Rectal smooth muscle tissue (tissue), 1 donor: ENCODE data around the gene APOBEC3H.

Experiments
- H3K27ac ChIP-seq: one replicate; pipeline ENCODE4 v1.7.0; 2013; ENCODE audit warnings: low read depth, low read length, inconsistent platforms
- H3K27me3 ChIP-seq: one replicate; pipeline ENCODE4 v1.7.0; 2013; ENCODE audit warnings: low read length; ENCODE audit not compliant: control insufficient read depth, insufficient read depth
- H3K36me3 ChIP-seq: one replicate; pipeline ENCODE4 v1.7.0; 2013; ENCODE audit warnings: low read length; ENCODE audit not compliant: control insufficient read depth, insufficient read depth
- H3K4me1 ChIP-seq: one replicate; pipeline ENCODE4 v1.7.0; 2013; ENCODE audit warnings: low read length; ENCODE audit not compliant: control insufficient read depth, insufficient read depth
- H3K4me3 ChIP-seq: one replicate; pipeline ENCODE4 v1.7.0; 2013; ENCODE audit warnings: low read length
- H3K9ac ChIP-seq: one replicate; pipeline ENCODE4 v1.7.0; 2013; ENCODE audit warnings: low read length

APOBEC3H gene

DNA sequence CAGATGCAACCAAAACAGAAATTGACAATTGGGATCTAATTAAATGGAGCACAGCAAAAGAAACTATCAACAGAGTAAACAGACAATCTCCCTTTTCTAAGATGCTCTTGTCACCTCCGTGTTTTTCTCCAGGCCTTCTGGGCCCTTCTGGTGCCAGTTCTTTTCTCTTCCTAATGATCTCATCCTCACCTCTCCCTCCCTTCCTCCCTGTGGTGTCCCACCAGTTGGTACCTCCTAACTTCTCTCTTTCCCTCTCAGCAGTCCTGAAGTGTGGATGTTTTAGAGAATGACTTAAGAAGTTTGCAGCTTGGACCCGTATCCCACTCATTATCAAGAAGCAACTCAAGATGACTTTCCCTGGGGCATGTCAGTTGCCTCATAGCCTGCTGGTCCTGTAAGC, 6.4 kb downstream of the APOBEC3H start:
- no peak overlapping the region for H3K27ac ChIP-seq
- H3K36me3 ChIP-seq, result no peaks in the 10 kb centered on the region
- H3K27me3 ChIP-seq, result no peaks in the 10 kb centered on the region
- no peak overlapping the region for H3K4me3 ChIP-seq
- no peak overlapping the region for H3K9ac ChIP-seq
- H3K4me1 ChIP-seq, result no peaks in the 10 kb centered on the region

DNA sequence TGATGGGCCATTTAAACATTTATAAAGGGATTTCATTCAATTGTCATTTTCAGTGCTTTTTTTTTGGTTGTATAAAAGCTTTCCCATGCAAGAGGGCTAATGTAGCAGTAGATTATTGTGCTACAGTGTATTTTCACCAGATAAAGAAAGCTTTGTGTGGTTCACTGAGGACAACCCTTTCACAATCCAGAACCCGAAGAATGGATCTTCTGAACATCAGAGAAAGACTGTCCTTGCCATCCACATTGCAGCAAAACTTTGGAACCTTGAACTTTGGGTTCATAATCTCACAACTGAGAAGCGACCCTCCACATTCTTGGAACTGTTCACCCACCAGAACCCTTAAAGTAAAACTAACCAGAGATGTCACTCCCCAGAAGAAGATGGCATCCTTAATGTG, 9.3 kb downstream of the APOBEC3H start:
- no peaks in the 10 kb centered on the region for H3K4me1 ChIP-seq
- H3K9ac ChIP-seq, result no peak overlapping the region
- H3K36me3 ChIP-seq, result no peaks in the 10 kb centered on the region

DNA sequence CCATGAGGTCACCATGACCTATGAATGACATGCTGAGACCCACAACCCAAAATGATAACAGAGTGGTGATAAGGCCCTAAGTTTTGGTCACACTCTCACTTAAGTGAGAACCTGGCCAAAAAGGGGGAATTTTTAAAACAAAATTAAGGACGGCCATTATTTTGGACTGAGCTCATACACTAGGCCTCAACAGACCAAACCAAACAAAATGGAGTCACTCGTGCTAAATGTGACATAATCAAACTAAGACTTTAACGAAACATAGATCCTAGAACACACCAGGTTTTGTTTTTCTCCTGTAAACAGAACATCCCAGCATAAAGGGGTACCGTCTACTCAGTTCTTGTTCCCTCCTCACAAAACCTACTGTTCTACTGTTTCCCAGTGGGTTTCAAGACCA, 11.4 kb downstream of the APOBEC3H start:
- no peak overlapping the region for H3K9ac ChIP-seq
- no peaks in the 10 kb centered on the region for H3K36me3 ChIP-seq
- no peak overlapping the region for H3K27ac ChIP-seq
- H3K27me3 ChIP-seq, result no peaks in the 10 kb centered on the region
- H3K4me3 ChIP-seq, result no peak overlapping the region
- no peaks in the 10 kb centered on the region for H3K4me1 ChIP-seq

More for the DNA sequence above, 9.3 kb downstream of the APOBEC3H start:
- Histone ChIP-seq H3K27ac (no peak overlapping the region), H3K4me3 (no peak overlapping the region), H3K27me3 (no peaks in the 10 kb centered on the region)

DNA sequence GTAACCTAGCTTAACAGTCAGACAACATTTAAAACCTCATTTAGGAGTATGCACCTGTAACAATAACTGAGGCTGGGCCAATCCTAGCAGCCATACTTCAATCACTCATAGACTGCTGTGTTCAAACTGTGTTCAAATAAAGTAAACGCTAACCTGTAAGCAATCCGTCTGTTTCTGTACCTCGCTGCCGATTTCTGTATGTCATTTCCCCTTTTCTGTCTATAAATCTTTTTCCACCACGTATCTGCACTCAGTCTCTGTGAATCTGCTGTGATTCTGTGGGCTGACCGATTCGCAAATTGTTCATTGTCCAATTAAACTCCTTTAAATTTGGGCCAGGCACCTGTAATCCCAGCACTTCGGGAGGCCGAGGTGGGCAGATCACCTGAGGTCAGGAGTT, 12.3 kb downstream of the APOBEC3H start:
- Histone ChIP-seq H3K27me3 (no peaks in the 10 kb centered on the region), H3K4me3 (no peak overlapping the region), H3K9ac (no peak overlapping the region), H3K4me1 (no peaks in the 10 kb centered on the region), H3K36me3 (no peaks in the 10 kb centered on the region), H3K27ac (no peak overlapping the region)

DNA sequence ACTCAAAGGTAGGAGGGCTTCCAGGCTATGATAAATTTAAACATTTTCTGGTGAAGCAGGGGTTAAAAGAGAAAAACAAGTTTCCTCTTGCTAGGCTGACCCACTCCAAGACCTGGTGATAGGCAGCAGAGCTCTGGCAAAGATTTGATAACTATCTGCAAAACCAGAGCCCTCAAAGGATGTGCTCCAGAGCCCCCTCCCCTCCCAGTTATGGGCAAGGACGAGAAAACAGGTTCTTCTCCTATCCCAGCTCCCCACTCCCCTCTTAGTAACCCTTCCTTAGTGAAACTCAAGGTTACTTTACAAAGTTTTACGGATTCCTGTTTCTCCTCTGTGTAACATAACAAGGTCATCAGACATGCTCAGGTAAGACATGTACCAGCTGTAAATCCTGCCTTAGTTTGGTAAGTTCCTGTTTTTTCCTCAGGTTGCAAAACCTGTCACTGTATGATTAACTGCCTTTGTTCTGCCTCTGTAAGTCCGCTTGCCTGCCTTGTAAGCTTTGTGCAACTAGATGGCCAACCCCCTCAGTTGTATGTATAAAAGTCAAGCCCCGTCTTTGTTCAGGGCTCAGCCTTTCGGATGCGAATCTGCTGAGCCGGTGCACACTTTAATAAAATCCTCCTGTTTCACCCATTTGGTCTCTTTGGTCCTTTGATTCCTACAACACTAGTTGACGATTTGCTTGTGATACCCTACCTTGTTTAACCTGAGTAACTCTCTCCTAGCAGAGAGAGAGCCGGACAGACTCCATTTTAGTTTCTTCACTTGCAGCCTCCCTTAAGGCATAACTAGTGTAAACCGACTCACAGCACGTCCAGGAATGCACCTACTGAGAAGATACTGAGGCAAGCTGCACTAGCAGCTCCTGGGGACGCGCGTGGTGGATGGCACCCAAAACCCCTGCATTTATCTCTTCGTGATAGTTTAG, 13.9 kb downstream of the APOBEC3H start:
- H3K36me3 ChIP-seq, result no peaks in the 10 kb centered on the region
- H3K9ac ChIP-seq, result no peak overlapping the region
- H3K27me3 ChIP-seq, result no peaks in the 10 kb centered on the region
- no peaks in the 10 kb centered on the region for H3K4me1 ChIP-seq
- no peak overlapping the region for H3K4me3 ChIP-seq
- no peak overlapping the region for H3K27ac ChIP-seq

DNA sequence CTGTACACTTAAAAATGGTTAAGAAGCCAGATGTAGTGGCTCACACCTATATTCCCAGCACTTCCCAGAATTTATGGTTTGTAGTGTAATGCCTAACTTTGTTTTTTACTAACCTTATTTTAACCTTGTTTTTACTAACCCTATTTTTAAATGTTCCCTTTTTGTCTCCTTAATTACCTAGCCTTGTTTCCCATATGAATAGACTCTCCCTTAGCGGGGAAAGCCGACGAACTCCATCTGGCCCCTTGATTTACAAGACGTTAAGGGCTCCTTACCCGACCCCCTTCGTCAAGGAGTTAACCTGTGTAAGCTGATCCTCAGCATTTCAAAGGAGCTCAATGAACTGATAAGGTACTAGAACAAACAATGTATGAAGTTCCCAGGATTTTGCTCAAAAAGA, 17.1 kb downstream of the APOBEC3H start:
- Histone ChIP-seq H3K36me3 (no peaks in the 10 kb centered on the region), H3K4me1 (no peaks in the 10 kb centered on the region), H3K27me3 (no peaks in the 10 kb centered on the region), H3K4me3 (no peak overlapping the region), H3K27ac (no peak overlapping the region), H3K9ac (no peak overlapping the region)

DNA sequence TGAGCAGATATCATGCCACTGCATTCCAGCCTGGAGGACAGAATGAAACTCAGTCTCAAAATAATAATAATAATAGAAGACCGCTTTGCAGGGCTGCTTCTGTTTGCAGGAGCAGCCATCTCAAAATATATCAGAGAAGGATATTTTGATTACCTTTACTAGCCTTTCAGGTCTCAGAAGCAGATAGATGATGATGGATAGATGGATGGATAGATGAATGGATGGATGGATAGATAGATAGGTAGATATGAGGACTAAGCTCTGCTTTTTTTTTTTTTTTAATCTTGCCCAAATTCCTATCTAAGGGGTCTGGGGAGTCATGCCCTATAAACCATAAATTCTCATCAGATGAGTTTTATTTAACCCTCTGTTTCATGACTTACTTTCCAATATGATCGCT, 18.5 kb downstream of the APOBEC3H start:
- Histone ChIP-seq H3K27ac (no peak overlapping the region), H3K4me3 (no peak overlapping the region), H3K27me3 (no peaks in the 10 kb centered on the region), H3K36me3 (no peaks in the 10 kb centered on the region), H3K9ac (no peak overlapping the region), H3K4me1 (no peaks in the 10 kb centered on the region)

DNA sequence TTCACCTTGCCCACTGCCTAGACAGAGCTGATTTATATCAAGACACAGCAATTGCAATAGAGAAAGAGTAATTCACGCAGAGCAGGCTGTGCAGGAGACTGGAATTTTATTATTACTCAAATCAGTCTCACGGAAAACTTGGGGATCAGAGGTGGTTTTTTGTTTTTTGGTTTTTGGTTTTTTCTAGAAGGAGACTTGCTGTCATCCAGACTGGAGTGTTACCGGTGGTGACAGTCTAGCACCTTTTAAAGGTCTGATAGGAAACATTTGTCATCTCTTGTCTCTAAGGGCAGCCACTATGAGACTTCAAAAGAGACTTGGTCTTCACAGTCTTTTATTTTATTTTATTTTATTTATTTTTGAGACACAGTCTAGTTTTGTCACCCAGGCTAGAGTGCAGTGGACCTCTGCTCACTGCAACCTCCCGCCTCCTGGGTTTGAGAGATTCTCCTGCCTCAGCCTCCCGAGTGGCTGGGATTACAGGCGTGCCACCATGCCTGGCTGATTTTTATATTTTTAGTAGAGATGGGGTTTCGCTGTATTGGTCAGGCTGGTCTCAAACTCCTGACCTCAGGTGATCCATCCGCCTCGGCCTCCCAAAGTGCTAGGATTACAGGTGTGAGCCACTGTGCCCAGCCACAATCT, 19.1 kb downstream of the APOBEC3H start:
- no peak overlapping the region for H3K9ac ChIP-seq
- H3K36me3 ChIP-seq, result no peaks in the 10 kb centered on the region
- H3K27me3 ChIP-seq, result no peaks in the 10 kb centered on the region
- no peaks in the 10 kb centered on the region for H3K4me1 ChIP-seq
- no peak overlapping the region for H3K27ac ChIP-seq
- no peak overlapping the region for H3K4me3 ChIP-seq

DNA sequence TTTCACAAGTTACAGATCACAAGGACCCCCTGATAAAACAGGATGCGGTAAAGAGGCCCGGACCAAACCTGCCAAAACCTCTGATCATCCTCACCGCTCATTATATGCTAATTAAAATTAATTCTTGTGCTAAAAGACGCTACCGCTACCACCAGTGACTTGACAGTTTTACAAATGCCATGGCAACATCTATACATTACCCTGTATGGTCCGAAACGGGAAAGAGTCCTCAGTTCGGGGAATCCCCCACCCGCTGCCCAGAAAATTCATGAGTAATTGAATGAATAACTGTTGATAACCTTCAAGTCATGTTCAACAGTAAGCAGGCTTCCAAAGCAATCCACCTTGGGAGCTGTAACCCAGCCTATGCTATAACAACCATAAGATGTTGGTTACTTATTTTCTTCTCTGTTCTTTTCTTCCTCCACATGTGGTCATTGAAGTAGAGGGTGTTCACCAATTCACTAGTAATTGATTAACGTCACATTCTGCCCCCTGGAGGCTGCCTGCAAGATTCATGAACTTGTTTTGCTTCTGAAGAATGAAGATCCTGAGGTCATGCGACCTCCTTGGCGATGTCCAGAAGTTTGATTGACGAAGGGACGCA, 20.6 kb downstream of the APOBEC3H start:
- no peak overlapping the region for H3K27ac ChIP-seq
- no peak overlapping the region for H3K9ac ChIP-seq
- no peaks in the 10 kb centered on the region for H3K4me1 ChIP-seq

DNA sequence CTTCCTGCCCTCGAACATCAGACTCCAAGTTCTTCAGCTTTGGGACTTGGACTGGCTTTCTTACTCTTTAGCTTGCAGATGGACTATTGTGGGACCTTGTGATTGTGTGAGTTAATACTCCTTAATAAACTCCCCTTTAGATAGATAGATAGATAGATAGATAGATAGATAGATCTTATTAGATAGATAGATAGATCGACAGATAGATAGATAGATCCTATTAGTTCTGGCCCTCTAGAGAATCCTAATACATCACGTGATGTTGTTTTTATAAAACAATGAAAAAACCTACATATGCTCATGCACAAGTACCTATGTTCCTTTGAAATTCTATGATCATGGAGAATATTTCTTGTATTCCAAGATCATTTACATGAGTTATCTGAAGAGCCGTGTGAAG, 23.9 kb downstream of the APOBEC3H start:
- H3K9ac ChIP-seq, result no peak overlapping the region
- H3K36me3 ChIP-seq, result no peaks in the 10 kb centered on the region
- no peak overlapping the region for H3K27ac ChIP-seq
- H3K4me1 ChIP-seq, result no peaks in the 10 kb centered on the region
- H3K27me3 ChIP-seq, result no peaks in the 10 kb centered on the region
- no peak overlapping the region for H3K4me3 ChIP-seq

More for the DNA sequence above, 20.6 kb downstream of the APOBEC3H start:
- Histone ChIP-seq H3K36me3 (no peaks in the 10 kb centered on the region), H3K4me3 (no peak overlapping the region), H3K27me3 (no peaks in the 10 kb centered on the region)

DNA sequence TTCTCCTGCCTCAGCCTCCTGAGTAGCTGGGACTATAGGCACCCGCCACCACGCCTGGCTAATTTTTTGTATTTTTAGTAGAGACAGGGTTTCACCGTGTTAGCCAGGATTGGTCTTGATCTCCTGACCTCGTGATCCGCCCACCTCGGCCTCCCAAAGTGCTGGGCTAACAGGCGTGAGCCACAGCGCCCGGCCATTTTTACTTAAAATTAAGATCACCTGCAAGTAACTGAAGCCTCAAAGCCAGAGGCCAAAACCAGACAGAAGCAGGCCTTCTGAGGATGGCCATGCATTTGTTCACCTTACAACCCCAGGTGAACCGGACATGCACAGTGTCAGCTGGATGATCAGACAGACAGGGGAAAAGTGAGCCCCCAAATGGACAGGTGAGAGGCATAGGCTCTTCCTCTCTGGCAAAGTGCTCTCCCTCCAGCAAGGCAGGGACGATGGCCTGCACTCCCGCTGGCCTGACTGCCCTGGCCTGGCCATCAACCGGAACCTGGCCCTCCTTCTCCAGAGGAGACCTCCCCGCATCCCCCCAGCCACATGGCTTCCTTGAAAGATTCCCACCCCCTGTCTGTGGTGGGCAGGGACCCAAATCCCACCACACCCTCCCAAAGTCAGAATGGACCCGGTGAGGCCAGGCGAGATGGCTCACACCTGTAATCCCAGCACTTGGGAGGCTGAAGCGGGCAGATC, 25.9 kb downstream of the APOBEC3H start:
- no peak overlapping the region for H3K27ac ChIP-seq
- no peak overlapping the region for H3K9ac ChIP-seq
- H3K27me3 ChIP-seq, result no peaks in the 10 kb centered on the region
- no peak overlapping the region for H3K4me3 ChIP-seq
- H3K36me3 ChIP-seq, result no peaks in the 10 kb centered on the region
- no peaks in the 10 kb centered on the region for H3K4me1 ChIP-seq
